ENCODE measurements around the gene APOL6.

APOL6 gene

DNA sequence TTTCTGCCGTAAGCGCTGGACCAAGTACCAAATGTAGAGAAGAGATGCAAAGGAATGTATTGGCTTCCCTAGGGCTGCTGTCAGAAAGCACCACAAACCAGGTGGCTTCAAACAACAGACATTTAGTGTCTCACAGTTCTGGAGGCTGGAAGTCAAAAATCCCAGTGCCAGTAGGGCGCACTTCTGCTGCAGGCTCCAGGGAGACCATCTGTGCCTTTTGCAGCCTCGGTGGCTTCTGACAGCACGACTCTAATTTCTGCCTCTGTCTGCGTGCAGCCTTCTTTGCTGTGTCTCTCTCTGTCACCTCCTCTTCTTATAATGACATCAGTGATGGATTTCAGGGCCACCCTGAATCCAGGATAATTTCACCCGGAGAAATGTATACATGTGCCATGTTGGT lies 2.8 kb downstream of the APOL6 start:
- Histone ChIP-seq H3K27me3 (ENCODE audit: control insufficient read depth, low read length) (no peaks in the 10 kb centered on the region), H3K4me1 (ENCODE audit: control insufficient read depth, low read length) (peaks cover 61% of the 10 kb centered on the region), H3K9me3 (ENCODE audit: control insufficient read depth, insufficient read depth, low read length) (peaks cover 3% of the 10 kb centered on the region; the same call in 1 of the 2 replicates), H3K27ac (ENCODE audit: low read depth, low read length) (no peak overlapping the region), H4K20me1 (ENCODE audit: control insufficient read depth, insufficient read depth, low read depth, low read length) (no peaks in the 10 kb centered on the region), H3K36me3 (ENCODE audit: control insufficient read depth, low read length) (peaks cover 14% of the 10 kb centered on the region), H3K9me2 (replicated peaks; ENCODE audit: control insufficient read depth, low read length) (no peaks in the 10 kb centered on the region), H3K4me3 (ENCODE audit: low read length) (no peak overlapping the region), H3K4me2 (ENCODE audit: low read length) (no peak overlapping the region), H3K79me2 (ENCODE audit: control insufficient read depth, low read length) (peaks cover 28% of the 10 kb centered on the region), H3F3A (ENCODE audit: control insufficient read depth, insufficient read depth) (peaks cover 15% of the 10 kb centered on the region)
- TF ChIP-seq EZH2phosphoT487 (IDR thresholded peaks at IDR 0.05; ENCODE audit: borderline replicate concordance, low read length) = no peak
- TF ChIP-seq, protein P1, sequence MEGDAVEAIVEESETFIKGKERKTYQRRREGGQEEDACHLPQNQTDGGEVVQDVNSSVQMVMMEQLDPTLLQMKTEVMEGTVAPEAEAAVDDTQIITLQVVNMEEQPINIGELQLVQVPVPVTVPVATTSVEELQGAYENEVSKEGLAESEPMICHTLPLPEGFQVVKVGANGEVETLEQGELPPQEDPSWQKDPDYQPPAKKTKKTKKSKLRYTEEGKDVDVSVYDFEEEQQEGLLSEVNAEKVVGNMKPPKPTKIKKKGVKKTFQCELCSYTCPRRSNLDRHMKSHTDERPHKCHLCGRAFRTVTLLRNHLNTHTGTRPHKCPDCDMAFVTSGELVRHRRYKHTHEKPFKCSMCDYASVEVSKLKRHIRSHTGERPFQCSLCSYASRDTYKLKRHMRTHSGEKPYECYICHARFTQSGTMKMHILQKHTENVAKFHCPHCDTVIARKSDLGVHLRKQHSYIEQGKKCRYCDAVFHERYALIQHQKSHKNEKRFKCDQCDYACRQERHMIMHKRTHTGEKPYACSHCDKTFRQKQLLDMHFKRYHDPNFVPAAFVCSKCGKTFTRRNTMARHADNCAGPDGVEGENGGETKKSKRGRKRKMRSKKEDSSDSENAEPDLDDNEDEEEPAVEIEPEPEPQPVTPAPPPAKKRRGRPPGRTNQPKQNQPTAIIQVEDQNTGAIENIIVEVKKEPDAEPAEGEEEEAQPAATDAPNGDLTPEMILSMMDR (IDR thresholded peaks at IDR 0.05; ENCODE audit: low read depth, low read length, poor library complexity, severe bottlenecking) = no peak

DNA sequence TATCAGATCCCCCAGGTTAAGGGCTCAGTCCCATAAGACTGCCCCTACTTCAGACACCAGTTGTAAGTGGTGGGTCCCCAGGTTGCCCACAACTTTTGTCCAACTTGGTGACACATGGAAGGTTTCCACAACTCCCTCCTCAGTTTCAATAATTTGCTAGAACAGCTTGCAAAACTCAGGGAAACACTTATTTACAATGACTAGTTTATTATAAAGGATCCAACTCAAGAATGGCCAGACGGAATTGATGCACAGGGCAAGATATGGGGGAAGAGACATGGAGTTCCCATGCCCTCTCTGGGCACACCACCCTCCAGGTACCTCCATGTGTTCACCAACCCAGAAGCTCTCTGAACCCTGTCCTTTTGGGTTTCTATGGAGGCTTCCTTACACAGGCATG lies 5.6 kb downstream of the APOL6 start:
- no peaks in the 10 kb centered on the region for H4K20me1 ChIP-seq (ENCODE audit: control insufficient read depth, insufficient read depth, low read depth, low read length)
- H3K4me1 ChIP-seq (ENCODE audit: control insufficient read depth, low read length) = peaks cover 34% of the 10 kb centered on the region
- H3F3A ChIP-seq (ENCODE audit: control insufficient read depth, insufficient read depth) = no peaks in the 10 kb centered on the region
- H3K9me2 ChIP-seq (replicated peaks; ENCODE audit: control insufficient read depth, low read length) = no peaks in the 10 kb centered on the region
- no peak overlapping the region for H3K27ac ChIP-seq (ENCODE audit: low read depth, low read length)
- TF ChIP-seq, protein P1 (IDR thresholded peaks at IDR 0.05; ENCODE audit: low read depth, low read length, poor library complexity, severe bottlenecking) = no peak
- no peak for TF ChIP-seq EZH2phosphoT487 (IDR thresholded peaks at IDR 0.05; ENCODE audit: borderline replicate concordance, low read length)
- no peaks in the 10 kb centered on the region for H3K27me3 ChIP-seq (ENCODE audit: control insufficient read depth, low read length)
- H3K9me3 ChIP-seq (ENCODE audit: control insufficient read depth, insufficient read depth, low read length) = peaks cover 3% of the 10 kb centered on the region; the same call in 1 of the 2 replicates
- H3K4me3 ChIP-seq (ENCODE audit: low read length) = no peak overlapping the region
- peaks cover 28% of the 10 kb centered on the region for H3K79me2 ChIP-seq (ENCODE audit: control insufficient read depth, low read length)
- no peak overlapping the region for H3K4me2 ChIP-seq (ENCODE audit: low read length)
- peaks cover 42% of the 10 kb centered on the region for H3K36me3 ChIP-seq (ENCODE audit: control insufficient read depth, low read length)

DNA sequence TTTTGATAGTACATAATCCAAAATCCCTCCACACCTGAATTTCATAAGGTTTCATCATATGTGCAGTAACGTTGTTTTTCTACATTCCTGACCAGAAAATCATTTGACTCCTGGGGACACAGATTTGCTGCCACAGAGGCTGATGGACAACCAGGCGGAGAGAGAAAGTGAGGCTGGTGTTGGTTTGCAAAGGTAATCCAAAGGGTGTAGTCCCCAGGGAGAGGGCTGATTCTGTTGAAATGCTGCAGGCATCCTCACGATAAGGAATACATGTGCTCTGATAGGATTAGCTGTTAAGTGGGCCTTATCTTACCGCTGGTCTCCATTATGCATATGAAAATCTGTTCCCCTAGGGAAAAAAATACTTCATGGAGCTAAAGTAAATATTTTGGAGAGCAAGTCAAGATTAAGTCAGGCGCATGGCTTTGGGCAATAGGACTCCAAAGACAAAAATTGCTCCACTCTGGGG lies 8.1 kb downstream of the APOL6 start:
- Histone ChIP-seq H4K20me1 (ENCODE audit: control insufficient read depth, insufficient read depth, low read depth, low read length) (no peaks in the 10 kb centered on the region), H3K9me3 (ENCODE audit: control insufficient read depth, insufficient read depth, low read length) (peaks cover 13% of the 10 kb centered on the region; the same call in 1 of the 2 replicates), H3K4me1 (ENCODE audit: control insufficient read depth, low read length) (peaks cover 36% of the 10 kb centered on the region), H3K4me2 (ENCODE audit: low read length) (no peak overlapping the region), H3K36me3 (ENCODE audit: control insufficient read depth, low read length) (peaks cover 58% of the 10 kb centered on the region), H3K9me2 (replicated peaks; ENCODE audit: control insufficient read depth, low read length) (no peaks in the 10 kb centered on the region), H3F3A (ENCODE audit: control insufficient read depth, insufficient read depth) (peaks cover 13% of the 10 kb centered on the region), H3K27ac (ENCODE audit: low read depth, low read length) (no peak overlapping the region), H3K79me2 (ENCODE audit: control insufficient read depth, low read length) (peaks cover 10% of the 10 kb centered on the region), H3K27me3 (ENCODE audit: control insufficient read depth, low read length) (no peaks in the 10 kb centered on the region), H3K4me3 (ENCODE audit: low read length) (no peak overlapping the region)
- no peak for TF ChIP-seq EZH2phosphoT487 (IDR thresholded peaks at IDR 0.05; ENCODE audit: borderline replicate concordance, low read length)
- TF ChIP-seq, protein P1 (IDR thresholded peaks at IDR 0.05; ENCODE audit: low read depth, low read length, poor library complexity, severe bottlenecking) = no peak
